SU-DHL-6 (cell line): Measurements from ENCODE around the gene ZSCAN22.

ENCODE experiments used
- H2AFZ ChIP-seq: fragments of 200-600 bp; sonication (generic); 2 replicates; pipeline ENCODE4 v1.6.1; 2014; ENCODE audit warnings: low read depth, mild to moderate bottlenecking, moderate library complexity, mixed read lengths, antibody characterized with exemption, low read length; ENCODE audit not compliant: severe bottlenecking
- H3F3A ChIP-seq: fragments of 200-600 bp; shearing (Covaris generic); 2 replicates; pipeline ENCODE4 v1.6.0; 2016; ENCODE audit warnings: antibody characterized with exemption, mild to moderate bottlenecking; ENCODE audit not compliant: insufficient read depth
- H3K27ac ChIP-seq: fragments of 200-600 bp; sonication (generic); 2 replicates; pipeline ENCODE4 v1.5.1; 2016; ENCODE audit warnings: low read depth, mild to moderate bottlenecking, low read length, moderate library complexity, mixed read lengths
- H3K27me3 ChIP-seq: fragments of 200-600 bp; sonication (generic), shearing (Covaris generic); 2 replicates; pipeline ENCODE4 v1.6.0; 2014; ENCODE audit warnings: mild to moderate bottlenecking, low read length
- H3K36me3 ChIP-seq: fragments of 200-600 bp; sonication (generic); 2 replicates; pipeline ENCODE4 v1.6.1; 2014; ENCODE audit warnings: mild to moderate bottlenecking, low read length, mixed read lengths
- H3K4me2 ChIP-seq: fragments of 300-600, 200-600 bp; shearing (Covaris generic), sonication (generic); 2 replicates; pipeline ENCODE4 v1.6.0; 2014; ENCODE audit warnings: low read length, low read depth, mild to moderate bottlenecking; ENCODE audit not compliant: poor library complexity, severe bottlenecking
- H3K4me3 ChIP-seq: fragments of 200-600 bp; sonication (generic); 2 replicates; pipeline ENCODE4 v1.5.1; 2014; ENCODE audit warnings: antibody characterized with exemption, low read length, mild to moderate bottlenecking, mixed read lengths; ENCODE audit not compliant: insufficient read depth, poor library complexity, severe bottlenecking
- H3K79me2 ChIP-seq: fragments of 200-600 bp; sonication (generic); 2 replicates; pipeline ENCODE4 v1.6.1; 2014; ENCODE audit warnings: mild to moderate bottlenecking, low read length, moderate library complexity; ENCODE audit not compliant: insufficient read depth
- H3K9ac ChIP-seq: fragments of 200-600 bp; sonication (generic); 2 replicates; pipeline ENCODE4 v1.7.0; 2014; ENCODE audit warnings: mild to moderate bottlenecking, low read length
- H3K9me2 ChIP-seq: fragments of 200-600 bp; sonication (generic); replicated peaks from 2 replicates; pipeline ENCODE4 v1.6.1; 2014; ENCODE audit warnings: low read length; ENCODE audit not compliant: insufficient read depth
- H3K9me3 ChIP-seq: fragments of 200-600 bp; sonication (generic); 2 replicates; pipeline ENCODE4 v1.6.1; 2014; ENCODE audit warnings: low read length, mixed read lengths; ENCODE audit not compliant: insufficient read depth
- H4K20me1 ChIP-seq: fragments of 200-600 bp; sonication (generic); 2 replicates; pipeline ENCODE4 v1.6.1; 2014; ENCODE audit warnings: low read depth, mild to moderate bottlenecking, antibody characterized with exemption, low read length, moderate library complexity, mixed read lengths
- CTCF ChIP-seq: fragments of 200-600 bp; sonication (generic); IDR thresholded peaks from one replicate; pipeline ENCODE4 v1.5.1; 2017; ENCODE audit warnings: antibody characterized with exemption, mild to moderate bottlenecking, low read length, moderate library complexity; ENCODE audit not compliant: insufficient read depth, poor library complexity, severe bottlenecking
- EZH2phosphoT487 ChIP-seq: fragments of 200-600 bp; sonication (generic), shearing (Covaris generic); conservative IDR thresholded peaks from 2 replicates; pipeline ENCODE4 v1.6.1; 2018; ENCODE audit warnings: mild to moderate bottlenecking, antibody characterized with exemption, low read length, moderate library complexity, mixed read lengths

Gene ZSCAN22

GRCh38 chr19:58382997-58383603 is 56.3 kb downstream of the ZSCAN22 start:
- TF ChIP-seq EZH2phosphoT487 (no peak), CTCF (no peak)
- Histone ChIP-seq H4K20me1 (peaks cover 5% of the 10 kb centered on the region; the same call in 1 of the 2 replicates), H3F3A (peaks cover 17% of the 10 kb centered on the region), H3K4me2 (no peak overlapping the region), H3K9me2 (no peaks in the 10 kb centered on the region), H3K27ac (no peak overlapping the region), H3K4me3 (no peak overlapping the region), H3K9ac (no peak overlapping the region), H3K79me2 (peaks cover 13% of the 10 kb centered on the region), H3K36me3 (peaks cover under 1% of the 10 kb centered on the region), H3K9me3 (no peaks in the 10 kb centered on the region), H2AFZ (no peak overlapping the region), H3K27me3 (no peaks in the 10 kb centered on the region)

- H3K27me3 ChIP-seq: no peaks in the 10 kb centered on the region
- H4K20me1 ChIP-seq: peaks cover 15% of the 10 kb centered on the region
- peak overlapping the region; percentile 98 for H3K9ac ChIP-seq
- no peaks in the 10 kb centered on the region for H3K9me2 ChIP-seq
- H3K36me3 ChIP-seq: peaks cover 10% of the 10 kb centered on the region
- H2AFZ ChIP-seq: no peak overlapping the region
- peak overlapping the region; percentile 78 for H3K4me3 ChIP-seq
- TF ChIP-seq EZH2phosphoT487 (no peak), CTCF (no peak)
- H3K27ac ChIP-seq: peak overlapping the region; percentile 92
- peak overlapping the region; percentile 68 for H3K4me2 ChIP-seq
- peaks cover 33% of the 10 kb centered on the region for H3K79me2 ChIP-seq
- peaks cover 17% of the 10 kb centered on the region for H3F3A ChIP-seq
- no peaks in the 10 kb centered on the region for H3K9me3 ChIP-seq
Observed at GRCh38 chr19:58385313-58385890, 58.6 kb downstream of the ZSCAN22 start.

- H3K4me3 ChIP-seq: peak overlapping the region; percentile 78
- no peaks in the 10 kb centered on the region for H3K9me2 ChIP-seq
- peak overlapping the region; percentile 92 for H3K27ac ChIP-seq
- peaks cover 21% of the 10 kb centered on the region for H4K20me1 ChIP-seq
- H3K79me2 ChIP-seq: peaks cover 39% of the 10 kb centered on the region
- no peak overlapping the region for H2AFZ ChIP-seq
- peak overlapping the region; percentile 98 for H3K9ac ChIP-seq
- no peaks in the 10 kb centered on the region for H3K9me3 ChIP-seq
- no peaks in the 10 kb centered on the region for H3K27me3 ChIP-seq
- peaks cover 17% of the 10 kb centered on the region for H3F3A ChIP-seq
- peaks cover 16% of the 10 kb centered on the region for H3K36me3 ChIP-seq
- no peak for TF ChIP-seq EZH2phosphoT487
- TF ChIP-seq CTCF: no peak
- H3K4me2 ChIP-seq: peak overlapping the region; percentile 68
Observed at GRCh38 chr19:58385891-58386575, 59.2 kb downstream of the ZSCAN22 start.
